Measurements from ENCODE around the gene VDAC2. TPM values are rescaled to one million over a fixed set of nuclear protein-coding genes. Genes with fewer than 3 reads are reported as not detected.

The VDAC2 gene
- total and polyA plus RNA-seq, 2 experiments from 2014 or later = 242 to 311 TPM

GRCh38 chr10:75170215-75170614 is 40.4 kb upstream of the VDAC2 start:
- Mint-ChIP-seq H3K27me3 (ENCODE audit: insufficient read depth, low read depth, poor library complexity) (no peaks in the 10 kb centered on the region), H3K27ac (no peak overlapping the region), H3K9me3 (no peaks in the 10 kb centered on the region), H3K4me3 (no peak overlapping the region), H3K4me1 (0 out of 3 replicates have a peak, but pooled peaks cover 2% of the 10 kb centered on the region), H3K36me3 (ENCODE audit: low read depth) (peaks cover 7% of the 10 kb centered on the region; the same call in 2 of the 3 replicates)
- DNase-seq (ENCODE audit: low spot score) = no peak
- Histone ChIP-seq H3K4me1 (ENCODE audit: insufficient read depth) (no peaks in the 10 kb centered on the region; the same call in 1 of the 2 replicates), H3K27me3 (ENCODE audit: insufficient read depth) (no peaks in the 10 kb centered on the region), H3K36me3 (ENCODE audit: insufficient read depth) (no peaks in the 10 kb centered on the region), H3K9me2 (ENCODE audit: insufficient read depth) (no peaks in the 10 kb centered on the region), H3F3A (replicated peaks; ENCODE audit: low read depth) (no peaks in the 10 kb centered on the region), H3K79me2 (replicated peaks; ENCODE audit: insufficient read depth) (no peaks in the 10 kb centered on the region), H3K27ac (ENCODE audit: low read depth) (no peak overlapping the region), H2AFZ (no peak overlapping the region), H3K4me2 (no peak overlapping the region), H4K20me1 (replicated peaks; ENCODE audit: insufficient read depth) (peaks cover 4% of the 10 kb centered on the region), H3K4me3 (no peak overlapping the region)
- TF ChIP-seq CREB1 (CRISPR knock-in tag; IDR thresholded peaks at IDR 0.05; ENCODE audit: low read depth) (no peak), EZH2phosphoT487 (IDR thresholded peaks at IDR 0.05; ENCODE audit: unreplicated experiment) (no peak), ZNF331 (CRISPR knock-in tag; IDR thresholded peaks at IDR 0.05; ENCODE audit: low read depth) (no peak), STAT1 (IDR thresholded peaks at IDR 0.05; ENCODE audit: unreplicated experiment) (no peak), ZNF114 (CRISPR knock-in tag; IDR thresholded peaks at IDR 0.05) (no peak), JUNB (IDR thresholded peaks at IDR 0.05; ENCODE audit: unreplicated experiment) (no peak), EZH2 (IDR thresholded peaks at IDR 0.05; ENCODE audit: low read depth, unreplicated experiment) (no peak), ETS1 (IDR thresholded peaks at IDR 0.05) (no peak), NANOG (IDR thresholded peaks at IDR 0.05; ENCODE audit: borderline replicate concordance) (no peak), POLR2AphosphoS5 (IDR thresholded peaks at IDR 0.05; ENCODE audit: low read depth) (no peak), REST (IDR thresholded peaks at IDR 0.05; ENCODE audit: unreplicated experiment) (no peak)
- TF ChIP-seq, protein P1, sequence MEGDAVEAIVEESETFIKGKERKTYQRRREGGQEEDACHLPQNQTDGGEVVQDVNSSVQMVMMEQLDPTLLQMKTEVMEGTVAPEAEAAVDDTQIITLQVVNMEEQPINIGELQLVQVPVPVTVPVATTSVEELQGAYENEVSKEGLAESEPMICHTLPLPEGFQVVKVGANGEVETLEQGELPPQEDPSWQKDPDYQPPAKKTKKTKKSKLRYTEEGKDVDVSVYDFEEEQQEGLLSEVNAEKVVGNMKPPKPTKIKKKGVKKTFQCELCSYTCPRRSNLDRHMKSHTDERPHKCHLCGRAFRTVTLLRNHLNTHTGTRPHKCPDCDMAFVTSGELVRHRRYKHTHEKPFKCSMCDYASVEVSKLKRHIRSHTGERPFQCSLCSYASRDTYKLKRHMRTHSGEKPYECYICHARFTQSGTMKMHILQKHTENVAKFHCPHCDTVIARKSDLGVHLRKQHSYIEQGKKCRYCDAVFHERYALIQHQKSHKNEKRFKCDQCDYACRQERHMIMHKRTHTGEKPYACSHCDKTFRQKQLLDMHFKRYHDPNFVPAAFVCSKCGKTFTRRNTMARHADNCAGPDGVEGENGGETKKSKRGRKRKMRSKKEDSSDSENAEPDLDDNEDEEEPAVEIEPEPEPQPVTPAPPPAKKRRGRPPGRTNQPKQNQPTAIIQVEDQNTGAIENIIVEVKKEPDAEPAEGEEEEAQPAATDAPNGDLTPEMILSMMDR (conservative IDR thresholded peaks at IDR 0.05; ENCODE audit: low read depth in 2 of 2) = no peak
- ATAC-seq = no peak

Data from GM23338 (cell line).